Astrocyte (in vitro differentiated cells and primary cell): ENCODE data around the gene ISCU. TPM values are rescaled to one million over a fixed set of nuclear protein-coding genes. Genes with fewer than 3 reads are reported as not detected.
A peak's percentile ranks its signal among the peaks of the same experiment; 100 is the strongest.

Experiments used
- DNase-seq: peaks from one replicate; pipeline ENCODE4 v3.0.0-alpha.2; 2010; ENCODE audit warnings: low read depth
- FAIRE-seq: peaks from 2 replicates; lab custom pipeline; 2011; peaks lifted over from hg19 to GRCh38; lab: Jason Lieb, UNC
- H2AFZ ChIP-seq: 2 replicates; pipeline ENCODE4 v1.6.0; 2012; ENCODE audit warnings: low read depth, low read length, inconsistent platforms
- H3K27ac ChIP-seq: 2 replicates; pipeline ENCODE4 v1.5.1; 2011; ENCODE audit warnings: low read depth, low read length, inconsistent platforms
- H3K27me3 ChIP-seq: 2 replicates; pipeline ENCODE4 v1.6.0; 2011; ENCODE audit warnings: low read length, inconsistent platforms; ENCODE audit not compliant: insufficient read depth
- H3K36me3 ChIP-seq: 2 replicates; pipeline ENCODE4 v1.5.1; 2011; ENCODE audit warnings: low read length, inconsistent platforms; ENCODE audit not compliant: insufficient read depth
- H3K4me1 ChIP-seq: 2 replicates; pipeline ENCODE4 v1.5.1; 2011; ENCODE audit warnings: low read length, inconsistent platforms; ENCODE audit not compliant: insufficient read depth
- H3K4me2 ChIP-seq: 2 replicates; pipeline ENCODE4 v1.6.0; 2012; ENCODE audit warnings: low read length, inconsistent platforms
- H3K4me3 ChIP-seq: 2 replicates; pipeline ENCODE4 v1.5.1; 2011; ENCODE audit warnings: low read depth, mild to moderate bottlenecking, low read length, inconsistent platforms; ENCODE audit not compliant: insufficient read depth
- H3K79me2 ChIP-seq: 2 replicates; pipeline ENCODE4 v1.6.0; 2012; ENCODE audit warnings: mild to moderate bottlenecking, low read length, inconsistent platforms; ENCODE audit not compliant: insufficient read depth
- H3K9ac ChIP-seq: 2 replicates; pipeline ENCODE4 v1.6.0; 2012; ENCODE audit warnings: mild to moderate bottlenecking, low read length, inconsistent platforms
- H3K9me3 ChIP-seq: 2 replicates; pipeline ENCODE4 v1.5.1; 2012; ENCODE audit warnings: low read depth, mild to moderate bottlenecking, low read length, inconsistent platforms; ENCODE audit not compliant: insufficient read depth
- H4K20me1 ChIP-seq: 2 replicates; pipeline ENCODE4 v1.6.0; 2012; ENCODE audit warnings: low read length, inconsistent platforms; ENCODE audit not compliant: insufficient read depth
- H3K27ac Mint-ChIP-seq: one replicate; pipeline ENCODE4 v1.8.0; 2021; ENCODE audit warnings: mild to moderate bottlenecking, mixed read lengths; ENCODE audit not compliant: unreplicated experiment
- H3K27me3 Mint-ChIP-seq: one replicate; pipeline ENCODE4 v1.8.0; 2021; ENCODE audit warnings: low read depth, mixed read lengths; ENCODE audit not compliant: unreplicated experiment
- H3K36me3 Mint-ChIP-seq: one replicate; pipeline ENCODE4 v1.8.0; 2021; ENCODE audit warnings: low read depth, mixed read lengths; ENCODE audit not compliant: unreplicated experiment
- H3K4me1 Mint-ChIP-seq: one replicate; pipeline ENCODE4 v1.8.0; 2021; ENCODE audit warnings: low read depth, mixed read lengths; ENCODE audit not compliant: unreplicated experiment
- H3K4me3 Mint-ChIP-seq: one replicate; pipeline ENCODE4 v1.8.0; 2021; ENCODE audit warnings: mild to moderate bottlenecking, moderate library complexity, mixed read lengths; ENCODE audit not compliant: unreplicated experiment
- H3K9me3 Mint-ChIP-seq: one replicate; pipeline ENCODE4 v1.8.0; 2021; ENCODE audit warnings: mild to moderate bottlenecking, mixed read lengths; ENCODE audit not compliant: unreplicated experiment
- EZH2 ChIP-seq: IDR thresholded peaks from 2 replicates; pipeline ENCODE4 v1.6.1; 2012; ENCODE audit warnings: mild to moderate bottlenecking, low read length, inconsistent platforms; ENCODE audit not compliant: insufficient read depth
- total RNA-seq: library from RNA; stranded (reverse); gene quantifications from 2 replicates; pipeline ENCODE4 v1.2.1, GENCODE V29; 2021
- TF ChIP-seq, protein P1 (sequence below): IDR thresholded peaks from 2 replicates; pipeline ENCODE4 v1.5.1; 2011; ENCODE audit warnings: low read depth, mild to moderate bottlenecking, inconsistent platforms, low read length, moderate library complexity; ENCODE audit not compliant: insufficient read depth

Gene ISCU
- total RNA-seq, 1 donor from 2014 or later: 124 TPM

DNA sequence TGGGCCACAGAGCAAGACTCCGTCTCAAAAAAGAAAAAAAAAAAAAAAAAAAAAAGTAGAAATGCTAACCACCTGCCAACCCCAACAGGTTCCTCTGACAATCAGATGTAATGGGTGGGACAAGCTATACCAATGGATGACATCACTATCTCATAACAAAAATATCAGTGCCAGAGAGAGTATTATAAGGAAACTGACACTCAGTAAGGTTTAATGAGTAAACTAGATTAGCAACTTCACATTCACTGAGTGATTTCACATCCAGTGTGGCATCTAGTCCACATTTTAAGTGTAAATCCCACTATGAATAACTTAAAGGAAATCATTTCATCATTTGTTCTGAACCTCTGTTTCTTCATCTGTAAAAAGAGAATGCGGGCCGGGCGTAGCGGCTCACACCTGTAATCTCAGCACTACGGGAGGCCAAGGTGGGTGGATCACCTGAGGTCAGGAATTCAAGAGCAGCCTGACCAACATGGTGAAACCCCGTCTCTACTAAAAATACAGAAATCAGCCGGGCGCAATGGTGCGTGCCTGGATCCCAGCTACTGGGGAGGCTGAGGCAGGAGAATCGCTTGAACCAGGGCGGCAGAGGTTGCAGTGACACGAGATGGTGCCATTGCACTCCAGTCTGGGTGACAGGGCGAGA lies 3.3 kb upstream of the ISCU start:
- no peaks in the 10 kb centered on the region for H3K27me3 Mint-ChIP-seq
- peak overlapping the region; percentile 93 for H3K4me2 ChIP-seq
- peaks cover 31% of the 10 kb centered on the region for H3K4me1 Mint-ChIP-seq
- H3K36me3 Mint-ChIP-seq: peaks cover 5% of the 10 kb centered on the region
- TF ChIP-seq, protein P1, sequence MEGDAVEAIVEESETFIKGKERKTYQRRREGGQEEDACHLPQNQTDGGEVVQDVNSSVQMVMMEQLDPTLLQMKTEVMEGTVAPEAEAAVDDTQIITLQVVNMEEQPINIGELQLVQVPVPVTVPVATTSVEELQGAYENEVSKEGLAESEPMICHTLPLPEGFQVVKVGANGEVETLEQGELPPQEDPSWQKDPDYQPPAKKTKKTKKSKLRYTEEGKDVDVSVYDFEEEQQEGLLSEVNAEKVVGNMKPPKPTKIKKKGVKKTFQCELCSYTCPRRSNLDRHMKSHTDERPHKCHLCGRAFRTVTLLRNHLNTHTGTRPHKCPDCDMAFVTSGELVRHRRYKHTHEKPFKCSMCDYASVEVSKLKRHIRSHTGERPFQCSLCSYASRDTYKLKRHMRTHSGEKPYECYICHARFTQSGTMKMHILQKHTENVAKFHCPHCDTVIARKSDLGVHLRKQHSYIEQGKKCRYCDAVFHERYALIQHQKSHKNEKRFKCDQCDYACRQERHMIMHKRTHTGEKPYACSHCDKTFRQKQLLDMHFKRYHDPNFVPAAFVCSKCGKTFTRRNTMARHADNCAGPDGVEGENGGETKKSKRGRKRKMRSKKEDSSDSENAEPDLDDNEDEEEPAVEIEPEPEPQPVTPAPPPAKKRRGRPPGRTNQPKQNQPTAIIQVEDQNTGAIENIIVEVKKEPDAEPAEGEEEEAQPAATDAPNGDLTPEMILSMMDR: no peak
- no peak for TF ChIP-seq EZH2
- DNase-seq (no peak), FAIRE-seq (no peak)
- no peak overlapping the region for H3K4me3 ChIP-seq
- H3K27ac Mint-ChIP-seq: peak overlapping the region; percentile 59
- no peak overlapping the region for H3K27ac ChIP-seq
- H3K79me2 ChIP-seq: peaks cover 83% of the 10 kb centered on the region
- no peaks in the 10 kb centered on the region for H3K9me3 ChIP-seq
- peak overlapping the region; percentile 68 for H3K4me3 Mint-ChIP-seq
- H3K36me3 ChIP-seq: peaks cover 4% of the 10 kb centered on the region
- H4K20me1 ChIP-seq: peaks cover 60% of the 10 kb centered on the region
- H3K9ac ChIP-seq: no peak overlapping the region
- no peaks in the 10 kb centered on the region for H3K9me3 Mint-ChIP-seq
- H2AFZ ChIP-seq: no peak overlapping the region
- peaks cover 20% of the 10 kb centered on the region for H3K4me1 ChIP-seq
- H3K27me3 ChIP-seq: no peaks in the 10 kb centered on the region

DNA sequence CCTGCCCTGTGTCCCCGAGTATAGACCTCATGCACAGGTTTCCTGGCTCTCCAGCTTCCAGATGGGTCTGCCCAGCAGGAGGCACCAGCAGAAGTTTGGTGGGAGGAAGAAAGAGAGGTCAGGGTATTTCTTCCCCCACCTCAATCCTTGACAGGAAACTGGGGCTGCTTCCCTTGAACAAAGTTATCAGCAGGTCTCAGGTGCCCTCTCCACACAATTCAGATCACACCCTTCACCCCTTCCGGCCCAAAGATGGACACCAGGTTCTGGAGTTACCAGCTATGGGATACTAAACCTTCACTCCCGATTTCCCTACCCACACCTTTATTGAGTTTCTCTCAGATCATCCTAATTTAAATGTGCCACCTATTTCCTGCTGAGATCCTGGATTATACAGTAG lies 2.6 kb upstream of the ISCU start:
- TF ChIP-seq EZH2: no peak
- TF ChIP-seq, protein P1: no peak
- no peak for DNase-seq
- no peaks in the 10 kb centered on the region for H3K27me3 ChIP-seq

DNA sequence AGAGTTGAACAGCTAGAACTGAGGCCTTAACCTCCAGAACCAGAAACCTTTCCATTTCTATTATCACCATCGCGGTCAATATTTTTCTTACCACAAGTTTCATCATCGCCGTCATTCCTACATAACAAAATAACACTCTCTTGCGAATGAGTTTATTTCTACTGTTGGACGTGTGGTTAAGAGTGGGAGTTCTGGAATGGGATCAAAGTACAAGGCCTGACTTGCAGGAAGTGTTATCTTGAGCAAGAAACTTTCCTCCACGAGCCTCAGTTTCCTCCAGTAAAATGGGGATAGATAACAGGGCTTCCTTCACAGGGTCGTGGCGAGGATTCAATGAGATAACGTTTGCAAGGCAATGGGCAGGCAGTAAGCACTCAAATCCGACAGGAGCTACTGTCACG lies 2.1 kb upstream of the ISCU start:
- peak overlapping the region; percentile 100 for H3K27ac Mint-ChIP-seq
- H3K4me1 Mint-ChIP-seq: peaks cover 34% of the 10 kb centered on the region
- Histone ChIP-seq H3K4me3 (peak overlapping the region; percentile 94), H3K27me3 (no peaks in the 10 kb centered on the region), H3K9me3 (no peaks in the 10 kb centered on the region), H3K79me2 (peaks cover 75% of the 10 kb centered on the region), H3K4me1 (peaks cover 20% of the 10 kb centered on the region), H2AFZ (peak overlapping the region; percentile 83), H3K4me2 (peak overlapping the region; percentile 93), H4K20me1 (peaks cover 56% of the 10 kb centered on the region), H3K27ac (peak overlapping the region; percentile 98), H3K36me3 (peaks cover 16% of the 10 kb centered on the region), H3K9ac (peak overlapping the region; percentile 99)
- no peaks in the 10 kb centered on the region for H3K27me3 Mint-ChIP-seq
- peak overlapping the region; percentile 100 for H3K4me3 Mint-ChIP-seq
- no peak for FAIRE-seq
- H3K36me3 Mint-ChIP-seq: peaks cover 5% of the 10 kb centered on the region
- H3K9me3 Mint-ChIP-seq: no peaks in the 10 kb centered on the region
- TF ChIP-seq, protein P1: no peak
- no peak for TF ChIP-seq EZH2
- peak; percentile 89 for DNase-seq

More for the DNA sequence above, 2.6 kb upstream of the ISCU start:
- peak overlapping the region; percentile 94 for H3K4me3 ChIP-seq
- H2AFZ ChIP-seq: no peak overlapping the region
- peaks cover 35% of the 10 kb centered on the region for H3K4me1 Mint-ChIP-seq
- peaks cover 5% of the 10 kb centered on the region for H3K36me3 Mint-ChIP-seq
- H3K27ac ChIP-seq: peak overlapping the region; percentile 98
- FAIRE-seq: no peak
- peaks cover 11% of the 10 kb centered on the region for H3K36me3 ChIP-seq
- peak overlapping the region; percentile 93 for H3K4me2 ChIP-seq
- peak overlapping the region; percentile 99 for H3K9ac ChIP-seq
- no peaks in the 10 kb centered on the region for H3K27me3 Mint-ChIP-seq
- peaks cover 60% of the 10 kb centered on the region for H4K20me1 ChIP-seq
- peak overlapping the region; percentile 100 for H3K4me3 Mint-ChIP-seq
- peaks cover 81% of the 10 kb centered on the region for H3K79me2 ChIP-seq
- H3K9me3 ChIP-seq: no peaks in the 10 kb centered on the region
- H3K27ac Mint-ChIP-seq: peak overlapping the region; percentile 100
- no peaks in the 10 kb centered on the region for H3K9me3 Mint-ChIP-seq
- peaks cover 20% of the 10 kb centered on the region for H3K4me1 ChIP-seq
